ENCODE results near the gene CACNA1A. TPM values are rescaled to one million over a fixed set of nuclear protein-coding genes. Genes with fewer than 3 reads are reported as not detected.
A peak's percentile ranks its signal among the peaks of the same experiment; 100 is the strongest.

CACNA1A gene
- polyA plus RNA-seq, 3 donors, result 0.08 to 0.09 TPM; not detected in 1

- no peaks in the 10 kb centered on the region for H3K36me3 Mint-ChIP-seq
- H3K27ac ChIP-seq (ENCODE audit: low read depth in 1 of 2, low read length in 2 of 2), result no peak overlapping the region
- H3K27me3 ChIP-seq (ENCODE audit: control insufficient read depth in 2 of 2, insufficient read depth in 2 of 2, low read length in 2 of 2), result no peaks in the 10 kb centered on the region
- WGBS (ENCODE audit: insufficient coverage), result 100% methylated on average over 1 of the region's 6 CpGs
- no peak overlapping the region for H3K27ac Mint-ChIP-seq
- TF ChIP-seq CTCF (IDR thresholded peaks at IDR 0.05), result no peak
- H3K9me3 Mint-ChIP-seq, result peaks cover 2 to 11% (median 8%) of the 10 kb centered on the region in 7 donors
- H3K4me3 Mint-ChIP-seq, result no peak overlapping the region
- intact Hi-C loops (cut with micrococcal nuclease), result no loop called here
- peaks cover 2 to 7% (median 3%) of the 10 kb centered on the region in 3 donors for H3K27me3 Mint-ChIP-seq (ENCODE audit: low read depth in 3 of 3)
- H4K20me1 ChIP-seq (ENCODE audit: insufficient read depth, low read length), result no peaks in the 10 kb centered on the region
- H2AFZ ChIP-seq (ENCODE audit: insufficient read depth, low read depth, low read length, poor library complexity, severe bottlenecking), result no peak overlapping the region
- H3K36me3 ChIP-seq (replicated peaks in 1 of 2; ENCODE audit: control insufficient read depth in 1 of 2, insufficient read depth in 2 of 2, low read length in 2 of 2), result no peaks in the 10 kb centered on the region
- peaks cover 0 to 10% of the 10 kb centered on the region in 2 donors for H3K9me3 ChIP-seq (replicated peaks in 1 of 2; ENCODE audit: control insufficient read depth in 1 of 2, insufficient read depth in 1 of 2, low read length in 2 of 2)
- no peaks in the 10 kb centered on the region for H3K4me1 Mint-ChIP-seq
- no peaks in the 10 kb centered on the region for H3K4me1 ChIP-seq (ENCODE audit: control insufficient read depth in 1 of 2, insufficient read depth in 2 of 2, low read length in 2 of 2)
- no peak overlapping the region for H3K4me2 ChIP-seq (replicated peaks; ENCODE audit: extremely low read depth, low read length, poor library complexity, severe bottlenecking)
- no peak for DNase-seq
- H3K9ac ChIP-seq (ENCODE audit: insufficient read depth, low read length, poor library complexity, severe bottlenecking), result no peak overlapping the region
- no peaks in the 10 kb centered on the region for H3K79me2 ChIP-seq (ENCODE audit: insufficient read depth, low read length)
- no peak overlapping the region for H3K4me3 ChIP-seq (replicated peaks in 1 of 3; ENCODE audit: low read depth in 2 of 3, low read length in 3 of 3)
Observed at GRCh38 chr19:13350759-13351158, 155.5 kb downstream of the CACNA1A start.

- H3K4me1 Mint-ChIP-seq, result no peaks in the 10 kb centered on the region
- H3K27ac ChIP-seq (ENCODE audit: low read depth in 1 of 2, low read length in 2 of 2), result no peak overlapping the region
- no peak overlapping the region for H3K4me3 ChIP-seq (replicated peaks in 1 of 3; ENCODE audit: low read depth in 2 of 3, low read length in 3 of 3)
- peaks cover 2 to 7% (median 4%) of the 10 kb centered on the region in 3 donors for H3K27me3 Mint-ChIP-seq (ENCODE audit: low read depth in 3 of 3)
- TF ChIP-seq CTCF (IDR thresholded peaks at IDR 0.05), result no peak
- no CpG with 5 or more reads among the region's 4 CpGs for WGBS (ENCODE audit: insufficient coverage)
- no peaks in the 10 kb centered on the region for H3K79me2 ChIP-seq (ENCODE audit: insufficient read depth, low read length)
- no peaks in the 10 kb centered on the region for H4K20me1 ChIP-seq (ENCODE audit: insufficient read depth, low read length)
- no peak overlapping the region for H3K9ac ChIP-seq (ENCODE audit: insufficient read depth, low read length, poor library complexity, severe bottlenecking)
- H3K9me3 ChIP-seq (replicated peaks in 1 of 2; ENCODE audit: control insufficient read depth in 1 of 2, insufficient read depth in 1 of 2, low read length in 2 of 2), result peaks cover 0 to 10% of the 10 kb centered on the region in 2 donors
- no peak overlapping the region for H3K4me2 ChIP-seq (replicated peaks; ENCODE audit: extremely low read depth, low read length, poor library complexity, severe bottlenecking)
- intact Hi-C loops (cut with micrococcal nuclease), result no loop called here
- no peaks in the 10 kb centered on the region for H3K4me1 ChIP-seq (ENCODE audit: control insufficient read depth in 1 of 2, insufficient read depth in 2 of 2, low read length in 2 of 2)
- peak overlapping the region in 1 of 2 donors; percentile 54 for H3K4me3 Mint-ChIP-seq
- no peak for DNase-seq
- no peak overlapping the region for H2AFZ ChIP-seq (ENCODE audit: insufficient read depth, low read depth, low read length, poor library complexity, severe bottlenecking)
- no peaks in the 10 kb centered on the region for H3K36me3 ChIP-seq (replicated peaks in 1 of 2; ENCODE audit: control insufficient read depth in 1 of 2, insufficient read depth in 2 of 2, low read length in 2 of 2)
- no peaks in the 10 kb centered on the region for H3K27me3 ChIP-seq (ENCODE audit: control insufficient read depth in 2 of 2, insufficient read depth in 2 of 2, low read length in 2 of 2)
- H3K36me3 Mint-ChIP-seq, result no peaks in the 10 kb centered on the region
- no peak overlapping the region for H3K27ac Mint-ChIP-seq
- H3K9me3 Mint-ChIP-seq, result peaks cover 2 to 11% (median 8%) of the 10 kb centered on the region in 7 donors
Observed at GRCh38 chr19:13350072-13350471, 156.2 kb downstream of the CACNA1A start.

Data from CD14-positive monocyte (primary cell).